Measurements from ENCODE around the gene UTRN. TPM values are rescaled to one million over a fixed set of nuclear protein-coding genes. Genes with fewer than 3 reads are reported as not detected.
A peak's percentile ranks its signal among the peaks of the same experiment; 100 is the strongest.

The UTRN gene
- total RNA-seq, 4 donors from 2014 or later, result 172 to 283 (median 226) TPM

GRCh38 chr6:144279484-144280150 is 5.5 kb upstream of the UTRN start:
- ATAC-seq (ENCODE audit: low FRiP score) (no peak), DNase-seq (ENCODE audit: low spot score) (no peak)
- TF ChIP-seq CTCF (IDR thresholded peaks at IDR 0.05), result no peak

- TF ChIP-seq CTCF (IDR thresholded peaks at IDR 0.05), result no peak
- DNase-seq (ENCODE audit: low spot score), result no peak
- no peak for ATAC-seq (ENCODE audit: low FRiP score)
Observed at GRCh38 chr6:144283646-144284477, 1.3 kb upstream of the UTRN start.

- TF ChIP-seq CTCF (IDR thresholded peaks at IDR 0.05), result no peak
Observed at GRCh38 chr6:144284478-144284782, 705 bp upstream of the UTRN start.

GRCh38 chr6:144285548-144285797 is 338 bp downstream of the UTRN start:
- TF ChIP-seq CTCF (IDR thresholded peaks at IDR 0.05), result no peak
- ATAC-seq (ENCODE audit: low FRiP score), result no peak
- DNase-seq (ENCODE audit: low spot score), result no peak

More at GRCh38 chr6:144284478-144284782, 705 bp upstream of the UTRN start:
- ATAC-seq (ENCODE audit: low FRiP score) (no peak), DNase-seq (ENCODE audit: low spot score) (no peak)

- DNase-seq (ENCODE audit: low spot score) (peak; percentile 28), ATAC-seq (ENCODE audit: low FRiP score) (peak; percentile 45)
- no peak for TF ChIP-seq CTCF (IDR thresholded peaks at IDR 0.05)
Observed at GRCh38 chr6:144285798-144286502, 815 bp downstream of the UTRN start.

- no peak for TF ChIP-seq CTCF (IDR thresholded peaks at IDR 0.05)
- DNase-seq (ENCODE audit: low spot score), result peak; percentile 50
- peak; percentile 82 for ATAC-seq (ENCODE audit: low FRiP score)
Observed at GRCh38 chr6:144286503-144287393, 1.6 kb downstream of the UTRN start.

Measured in omental fat pad (tissue), 4 donors.